ENCODE results near the gene DCAF11. TPM values are rescaled to one million over a fixed set of nuclear protein-coding genes. Genes with fewer than 3 reads are reported as not detected.

The DCAF11 gene
- total and polyA plus RNA-seq, 2 of the 13 experiments (the other 11 are each of a cell fraction or from before 2014, with no cell fraction given) = 150 to 257 TPM

DNA sequence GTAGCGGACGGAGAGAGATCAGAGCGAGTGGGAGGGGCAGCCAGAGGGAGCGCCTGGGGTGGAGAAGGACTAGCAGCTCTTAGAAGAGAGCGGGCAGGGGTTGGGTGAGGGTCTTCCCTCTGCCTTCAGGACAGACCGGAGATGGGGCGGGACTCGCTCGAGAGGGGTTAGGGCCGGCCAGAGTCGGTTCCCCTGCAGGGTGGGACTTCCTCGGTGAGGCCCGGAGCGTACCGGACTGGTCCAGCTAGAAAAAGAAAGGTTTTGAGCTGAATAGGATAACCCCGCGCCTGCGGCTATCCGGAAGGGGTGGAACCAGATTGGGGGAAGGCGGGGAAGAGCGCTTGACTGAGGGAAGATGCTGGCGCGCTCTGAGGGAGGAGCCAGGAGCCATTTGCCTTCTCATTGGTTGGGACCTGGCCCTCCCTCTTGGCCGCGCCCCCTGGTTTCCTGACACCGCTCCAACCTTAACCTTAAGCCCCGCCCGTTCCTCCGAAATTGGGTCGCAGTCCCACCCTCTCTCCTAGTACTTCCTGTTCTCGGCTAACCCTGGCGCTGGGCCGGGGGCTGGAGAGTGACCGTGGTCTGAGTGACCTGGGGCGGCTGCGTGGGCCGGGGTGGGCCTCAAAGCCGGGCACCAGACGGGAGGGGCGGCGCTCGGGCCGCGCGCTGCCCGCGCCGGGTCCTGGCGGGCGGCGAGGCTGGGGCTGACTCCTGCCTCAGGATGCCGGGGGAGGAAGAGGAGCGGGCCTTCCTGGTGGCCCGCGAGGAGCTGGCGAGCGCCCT is 32.6 kb downstream of the DCAF11 start, which contains the start of gene RNF31 (continued):
- TF ChIP-seq, protein P1, sequence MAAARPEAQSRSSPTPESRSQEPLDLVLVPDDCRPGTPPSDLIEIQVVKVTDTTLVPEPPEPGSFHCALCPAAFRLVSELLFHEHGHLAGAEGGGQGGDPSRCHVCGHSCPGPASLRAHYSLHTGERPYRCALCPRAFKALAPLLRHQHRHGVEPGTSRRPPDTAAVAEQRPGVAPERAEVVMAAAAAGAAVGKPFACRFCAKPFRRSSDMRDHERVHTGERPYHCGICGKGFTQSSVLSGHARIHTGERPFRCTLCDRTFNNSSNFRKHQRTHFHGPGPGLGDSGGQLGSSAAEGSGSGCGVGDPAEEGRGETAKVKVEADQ (CRISPR knock-in tag; IDR thresholded peaks at IDR 0.05; ENCODE audit: borderline replicate concordance) = 0 out of 2 replicates have a peak, but pooled peaks have one; percentile 29
- TF ChIP-seq CCDC6 (CRISPR knock-in tag; IDR thresholded peaks at IDR 0.05) (no peak), RFX1 (IDR thresholded peaks at IDR 0.05) (no peak), ZNF614 (CRISPR knock-in tag; IDR thresholded peaks at IDR 0.05; ENCODE audit: borderline replicate concordance) (no peak; the same call in 1 of the 2 replicates), SNRNP70 (IDR thresholded peaks at IDR 0.05; ENCODE audit: low read depth, low read length) (no peak), ZNF609 (CRISPR knock-in tag; IDR thresholded peaks at IDR 0.05; ENCODE audit: borderline replicate concordance) (0 out of 2 replicates have a peak, but pooled peaks have one; percentile 5), PRDM4 (CRISPR knock-in tag; IDR thresholded peaks at IDR 0.05; ENCODE audit: borderline replicate concordance) (no peak; the same call in 1 of the 2 replicates), TSC22D2 (CRISPR knock-in tag; IDR thresholded peaks at IDR 0.05; ENCODE audit: borderline replicate concordance) (no peak), MXI1 (IDR thresholded peaks at IDR 0.05; ENCODE audit: borderline replicate concordance, low read depth, low read length) (peak; percentile 80; the same call in 2 of the 3 replicates), ZNF142 (CRISPR knock-in tag; IDR thresholded peaks at IDR 0.05) (no peak; the same call in 1 of the 2 replicates), SP5 (CRISPR knock-in tag; IDR thresholded peaks at IDR 0.05; ENCODE audit: borderline replicate concordance, low read depth) (peak; percentile 71), KLF16 (CRISPR knock-in tag; IDR thresholded peaks at IDR 0.05) (peak in 1 of 2 experiments; percentile 72; a peak in 1 of 4 replicates), MAF1 (CRISPR knock-in tag; IDR thresholded peaks at IDR 0.05; ENCODE audit: borderline replicate concordance) (no peak)
